Thoracic aorta (tissue), 2 donors: Measurements from ENCODE around the gene PADI6. TPM values are rescaled to one million over a fixed set of nuclear protein-coding genes. Genes with fewer than 3 reads are reported as not detected.

Experiments used
- ATAC-seq: fragments of 150-250 bp; one replicate; pipeline ENCODE4 v1.8.0; 2017; ENCODE audit warnings: low read depth; ENCODE audit not compliant: insufficient number of reproducible peaks, low FRiP score
- DNase-seq: peaks from one replicate; pipeline ENCODE4 v3.0.0-alpha.2; 2020; ENCODE audit warnings: low spot score
- H3K27ac ChIP-seq, 2 donors: fragments of 200-600 bp; sonication (generic); 1 replicate in 1 of 2; 2 replicates in 1 of 2; pipeline ENCODE4 v1.5.1; 2016; ENCODE audit warnings: mild to moderate bottlenecking in 2 of 2, moderate library complexity in 2 of 2
- H3K27me3 ChIP-seq: fragments of 200-600 bp; sonication (generic); replicated peaks from 2 replicates; pipeline ENCODE4 v1.6.0; 2016; ENCODE audit warnings: mild to moderate bottlenecking; ENCODE audit not compliant: insufficient read depth
- H3K36me3 ChIP-seq: fragments of 200-600 bp; sonication (generic); one replicate; pipeline ENCODE4 v1.5.1; 2016
- H3K4me1 ChIP-seq, 2 donors: fragments of 200-600 bp; sonication (generic); 1 replicate in 1 of 2; 2 replicates in 1 of 2; pipeline versions ENCODE4 v1.5.1 to v1.6.0; 2016; ENCODE audit warnings: low read depth in 2 of 2, mild to moderate bottlenecking in 1 of 2; ENCODE audit not compliant: control insufficient read depth in 1 of 2
- H3K4me3 ChIP-seq: fragments of 200-600 bp; sonication (generic); 2 replicates; pipeline ENCODE4 v1.5.1; 2016; ENCODE audit warnings: mild to moderate bottlenecking
- H3K9me3 ChIP-seq: fragments of 200-600 bp; sonication (generic); 2 replicates; pipeline ENCODE4 v1.5.1; 2016
- total RNA-seq, 2 donors: library from RNA; depleted of rRNA; stranded (reverse); fragments of >200 nt; gene quantifications; one replicate each; pipeline versions ENCODE4 v1.1.0 to v1.2.3, GENCODE V29; 2016
- TF ChIP-seq, protein P1 (sequence below): fragments of 200-600 bp; sonication (generic); IDR thresholded peaks from one replicate; pipeline ENCODE4 v1.5.1; 2019; ENCODE audit warnings: antibody characterized with exemption

PADI6 gene
- total RNA-seq, 2 donors from 2014 or later = not detected

- ATAC-seq (no peak), DNase-seq (no peak)
- Histone ChIP-seq H3K27ac (peak overlapping the region in 1 of 2 donors; percentile 16), H3K36me3 (peaks cover 8% of the 10 kb centered on the region), H3K4me3 (no peak overlapping the region), H3K9me3 (no peaks in the 10 kb centered on the region), H3K27me3 (no peaks in the 10 kb centered on the region), H3K4me1 (peaks cover 7 to 13% of the 10 kb centered on the region in 2 donors)
- TF ChIP-seq, protein P1, sequence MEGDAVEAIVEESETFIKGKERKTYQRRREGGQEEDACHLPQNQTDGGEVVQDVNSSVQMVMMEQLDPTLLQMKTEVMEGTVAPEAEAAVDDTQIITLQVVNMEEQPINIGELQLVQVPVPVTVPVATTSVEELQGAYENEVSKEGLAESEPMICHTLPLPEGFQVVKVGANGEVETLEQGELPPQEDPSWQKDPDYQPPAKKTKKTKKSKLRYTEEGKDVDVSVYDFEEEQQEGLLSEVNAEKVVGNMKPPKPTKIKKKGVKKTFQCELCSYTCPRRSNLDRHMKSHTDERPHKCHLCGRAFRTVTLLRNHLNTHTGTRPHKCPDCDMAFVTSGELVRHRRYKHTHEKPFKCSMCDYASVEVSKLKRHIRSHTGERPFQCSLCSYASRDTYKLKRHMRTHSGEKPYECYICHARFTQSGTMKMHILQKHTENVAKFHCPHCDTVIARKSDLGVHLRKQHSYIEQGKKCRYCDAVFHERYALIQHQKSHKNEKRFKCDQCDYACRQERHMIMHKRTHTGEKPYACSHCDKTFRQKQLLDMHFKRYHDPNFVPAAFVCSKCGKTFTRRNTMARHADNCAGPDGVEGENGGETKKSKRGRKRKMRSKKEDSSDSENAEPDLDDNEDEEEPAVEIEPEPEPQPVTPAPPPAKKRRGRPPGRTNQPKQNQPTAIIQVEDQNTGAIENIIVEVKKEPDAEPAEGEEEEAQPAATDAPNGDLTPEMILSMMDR = no peak
Observed at GRCh38 chr1:17432412-17432811, 60.4 kb downstream of the PADI6 start.

DNA sequence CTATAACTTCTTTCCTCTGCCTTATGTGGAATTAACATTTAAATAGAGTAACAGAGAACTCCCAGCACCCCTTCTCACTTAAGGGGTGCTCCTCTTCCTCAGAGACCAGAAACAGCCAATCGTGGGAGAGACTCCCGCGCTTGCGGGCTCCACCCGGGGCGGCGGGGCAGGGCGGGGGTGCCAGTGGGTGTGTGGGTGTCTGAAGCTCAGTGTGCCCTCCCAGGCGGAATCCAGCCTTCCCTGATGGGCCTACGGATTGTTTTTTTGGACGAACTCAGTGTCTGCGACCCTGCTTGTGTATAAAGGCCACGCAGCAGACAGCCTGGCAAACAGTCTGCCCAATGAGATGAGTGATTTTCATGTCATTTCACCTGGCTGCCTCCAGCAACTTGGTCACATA is 61.3 kb downstream of the PADI6 start:
- no peaks in the 10 kb centered on the region for H3K27me3 ChIP-seq
- peaks cover 7 to 13% of the 10 kb centered on the region in 2 donors for H3K4me1 ChIP-seq
- DNase-seq = no peak
- TF ChIP-seq, protein P1 = no peak
- no peak overlapping the region for H3K27ac ChIP-seq
- no peaks in the 10 kb centered on the region for H3K9me3 ChIP-seq
- H3K4me3 ChIP-seq = no peak overlapping the region
- H3K36me3 ChIP-seq = no peaks in the 10 kb centered on the region
- ATAC-seq = no peak

DNA sequence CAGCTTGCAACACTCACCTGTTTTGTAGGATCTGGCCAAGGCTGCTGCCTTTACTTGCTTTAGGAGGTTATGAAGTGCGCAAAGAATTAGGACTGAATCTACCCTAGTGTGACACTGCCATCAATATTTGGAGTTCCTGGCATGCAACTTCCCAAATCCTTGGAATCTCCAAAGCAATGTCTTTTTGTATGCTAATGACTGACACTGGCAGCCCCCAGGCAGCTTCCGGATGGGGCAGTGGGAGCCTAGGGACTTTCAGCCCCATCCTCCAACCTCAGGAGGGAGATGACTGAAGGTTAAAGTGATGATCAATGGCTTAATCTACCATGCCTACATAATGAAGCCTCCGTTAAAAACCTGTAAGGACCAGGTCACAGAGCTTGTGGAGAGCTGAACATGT is 62.0 kb downstream of the PADI6 start:
- no peaks in the 10 kb centered on the region for H3K9me3 ChIP-seq
- no peaks in the 10 kb centered on the region for H3K36me3 ChIP-seq
- no peak overlapping the region for H3K27ac ChIP-seq
- H3K27me3 ChIP-seq = no peaks in the 10 kb centered on the region
- no peak for DNase-seq
- ATAC-seq = no peak
- TF ChIP-seq, protein P1 = no peak
- H3K4me3 ChIP-seq = no peak overlapping the region
- peaks cover 7 to 13% of the 10 kb centered on the region in 2 donors for H3K4me1 ChIP-seq

- Histone ChIP-seq H3K36me3 (no peaks in the 10 kb centered on the region), H3K27ac (no peak overlapping the region), H3K27me3 (no peaks in the 10 kb centered on the region), H3K9me3 (no peaks in the 10 kb centered on the region), H3K4me3 (no peak overlapping the region), H3K4me1 (peaks cover 7 to 13% of the 10 kb centered on the region in 2 donors)
- ATAC-seq (no peak), DNase-seq (no peak)
- TF ChIP-seq, protein P1 = no peak
Observed at GRCh38 chr1:17434601-17435000, 62.6 kb downstream of the PADI6 start.

- Histone ChIP-seq H3K27ac (peak overlapping the region in 1 of 2 donors; percentile 51), H3K4me1 (peaks cover 7 to 23% of the 10 kb centered on the region in 2 donors), H3K36me3 (no peaks in the 10 kb centered on the region), H3K9me3 (no peaks in the 10 kb centered on the region), H3K4me3 (peak overlapping the region; percentile 90), H3K27me3 (no peaks in the 10 kb centered on the region)
- DNase-seq = no peak
- TF ChIP-seq, protein P1 = no peak
- no peak for ATAC-seq
Observed at GRCh38 chr1:17436380-17437174, 64.6 kb downstream of the PADI6 start.
